Trophoblast cell (in vitro differentiated cells and primary cell): ENCODE measurements around the gene CUL2.
A peak's percentile ranks its signal among the peaks of the same experiment; 100 is the strongest.
"Not testable (repeated sequence)": the region's sequence is repeated elsewhere in the genome, so short reads cannot be mapped to it uniquely, and the experiment has no call there.

Source experiments
- DNase-seq, 2 donors: peaks; one replicate each; pipeline ENCODE4 v3.0.0-alpha.2; 2016
- H2AFZ ChIP-seq: 2 replicates; pipeline ENCODE4 v1.6.1; 2013; ENCODE audit warnings: low read length, moderate library complexity, mild to moderate bottlenecking; ENCODE audit not compliant: insufficient read depth, poor library complexity
- H2AK5ac ChIP-seq: 2 replicates; pipeline ENCODE4 v1.6.1; 2013; ENCODE audit warnings: mild to moderate bottlenecking, low read length
- H2BK120ac ChIP-seq: 2 replicates; pipeline ENCODE4 v1.6.1; 2013; ENCODE audit warnings: low read length, mild to moderate bottlenecking, moderate library complexity; ENCODE audit not compliant: insufficient read depth, poor library complexity
- H2BK12ac ChIP-seq: 2 replicates; pipeline ENCODE4 v1.6.1; 2013; ENCODE audit warnings: mild to moderate bottlenecking, low read length, moderate library complexity
- H2BK5ac ChIP-seq: 2 replicates; pipeline ENCODE4 v1.6.1; 2013; ENCODE audit warnings: low read length, low read depth, moderate library complexity, mild to moderate bottlenecking; ENCODE audit not compliant: poor library complexity
- H3K14ac ChIP-seq: 2 replicates; pipeline ENCODE4 v1.6.1; 2013; ENCODE audit warnings: mild to moderate bottlenecking, low read length
- H3K18ac ChIP-seq: 2 replicates; pipeline ENCODE4 v1.6.1; 2013; ENCODE audit warnings: mild to moderate bottlenecking, low read length
- H3K23ac ChIP-seq: 2 replicates; pipeline ENCODE4 v1.6.1; 2013; ENCODE audit warnings: low read length
- H3K27ac ChIP-seq: 2 replicates; pipeline ENCODE4 v1.5.1; 2013; ENCODE audit warnings: low read depth, mild to moderate bottlenecking, inconsistent platforms, low read length, moderate library complexity
- H3K27me3 ChIP-seq: 2 replicates; pipeline ENCODE4 v1.6.1; 2013; ENCODE audit warnings: inconsistent platforms, mild to moderate bottlenecking, low read length, moderate library complexity; ENCODE audit not compliant: insufficient read depth
- H3K36me3 ChIP-seq, 2 experiments: 1 replicate in 1 of 2; 2 replicates in 1 of 2; pipeline ENCODE4 v1.6.1; 2013; ENCODE audit warnings: low read length in 2 of 2, mild to moderate bottlenecking in 2 of 2, moderate library complexity in 1 of 2; ENCODE audit not compliant: insufficient read depth in 2 of 2, control insufficient read depth in 1 of 2
- H3K4ac ChIP-seq: 2 replicates; pipeline ENCODE4 v1.6.1; 2013; ENCODE audit warnings: low read depth, mild to moderate bottlenecking, low read length, moderate library complexity
- H3K4me1 ChIP-seq, 2 experiments: 1 replicate in 1 of 2; 2 replicates in 1 of 2; pipeline ENCODE4 v1.6.1; 2013; ENCODE audit warnings: low read length in 2 of 2, mild to moderate bottlenecking in 2 of 2, moderate library complexity in 1 of 2; ENCODE audit not compliant: insufficient read depth in 2 of 2, control insufficient read depth in 1 of 2
- H3K4me2 ChIP-seq: 2 replicates; pipeline ENCODE4 v1.6.1; 2013; ENCODE audit warnings: inconsistent platforms, mild to moderate bottlenecking, low read length, moderate library complexity
- H3K4me3 ChIP-seq: 2 replicates; pipeline ENCODE4 v1.5.1; 2013; ENCODE audit warnings: mild to moderate bottlenecking, low read depth, low read length, inconsistent platforms
- H3K79me1 ChIP-seq: one replicate; pipeline ENCODE4 v1.6.1; 2013; ENCODE audit warnings: low read length
- H3K79me2 ChIP-seq: 2 replicates; pipeline ENCODE4 v1.6.1; 2013; ENCODE audit warnings: low read length, mild to moderate bottlenecking; ENCODE audit not compliant: control insufficient read depth, insufficient read depth, poor library complexity
- H3K9ac ChIP-seq: 2 replicates; pipeline ENCODE4 v1.6.1; 2013; ENCODE audit warnings: mild to moderate bottlenecking, low read length
- H3K9me3 ChIP-seq: 2 replicates; pipeline ENCODE4 v1.6.1; 2013; ENCODE audit warnings: low read depth, mild to moderate bottlenecking, control low read depth, inconsistent platforms, low read length; ENCODE audit not compliant: insufficient read depth
- H4K12ac ChIP-seq: 2 replicates; pipeline ENCODE4 v1.6.1; 2013; ENCODE audit warnings: low read depth, mild to moderate bottlenecking, low read length, moderate library complexity
- H4K8ac ChIP-seq: 2 replicates; pipeline ENCODE4 v1.6.1; 2013; ENCODE audit warnings: low read depth, mild to moderate bottlenecking, low read length, moderate library complexity
- H4K91ac ChIP-seq: one replicate; pipeline ENCODE4 v1.6.1; 2013; ENCODE audit warnings: low read depth, mild to moderate bottlenecking, low read length, moderate library complexity
- WGBS: extraction: QIAGEN DNeasy Blood & Tissue Kit; methylation state at CpG from one replicate; pipeline ENCODE4 v1.1.7; 2013; ENCODE audit warnings: missing lambda C conversion rate; ENCODE audit not compliant: insufficient read length, insufficient coverage; ENCODE audit errors: extremely low coverage; 5-methylcytosine and 5-hydroxymethylcytosine counted together

The CUL2 gene

GRCh38 chr10:35050568-35050967 is 39.6 kb downstream of the CUL2 start:
- Histone ChIP-seq H3K4me1 (no peaks in the 10 kb centered on the region), H3K9me3 (no peaks in the 10 kb centered on the region), H4K91ac (no peak overlapping the region), H3K4me3 (no peak overlapping the region), H3K9ac (no peak overlapping the region), H2AK5ac (no peak overlapping the region), H3K27ac (no peak overlapping the region), H3K14ac (no peak overlapping the region), H4K12ac (no peak overlapping the region), H3K27me3 (no peaks in the 10 kb centered on the region), H3K4ac (no peak overlapping the region), H2BK12ac (no peak overlapping the region), H4K8ac (no peak overlapping the region), H3K36me3 (peaks cover 4 to 8% of the 10 kb centered on the region in 2 experiments), H2AFZ (no peak overlapping the region), H3K18ac (no peak overlapping the region), H3K4me2 (no peak overlapping the region), H3K79me1 (no peaks in the 10 kb centered on the region), H3K23ac (no peak overlapping the region), H2BK5ac (no peak overlapping the region), H3K79me2 (no peaks in the 10 kb centered on the region), H2BK120ac (no peak overlapping the region)
- DNase-seq, result no peak

GRCh38 chr10:35046074-35046473 is 44.1 kb downstream of the CUL2 start:
- Histone ChIP-seq H4K91ac (no peak overlapping the region), H2AK5ac (no peak overlapping the region), H3K4me1 (peaks cover 3% of the 10 kb centered on the region in 2 experiments), H3K9ac (no peak overlapping the region), H2AFZ (no peak overlapping the region), H3K18ac (no peak overlapping the region), H2BK5ac (no peak overlapping the region), H2BK120ac (no peak overlapping the region), H3K27ac (no peak overlapping the region), H3K79me1 (peaks cover 3% of the 10 kb centered on the region), H3K4me3 (no peak overlapping the region), H3K4ac (no peak overlapping the region), H3K4me2 (no peak overlapping the region), H3K79me2 (no peaks in the 10 kb centered on the region), H3K36me3 (peaks cover 9 to 15% of the 10 kb centered on the region in 2 experiments), H3K9me3 (no peaks in the 10 kb centered on the region), H4K8ac (no peak overlapping the region), H3K27me3 (no peaks in the 10 kb centered on the region), H4K12ac (no peak overlapping the region), H2BK12ac (no peak overlapping the region), H3K14ac (no peak overlapping the region), H3K23ac (no peak overlapping the region)
- peak in 1 of 2 donors; percentile 22 for DNase-seq
- WGBS, result no CpG with 5 or more reads among the region's 2 CpGs

DNA sequence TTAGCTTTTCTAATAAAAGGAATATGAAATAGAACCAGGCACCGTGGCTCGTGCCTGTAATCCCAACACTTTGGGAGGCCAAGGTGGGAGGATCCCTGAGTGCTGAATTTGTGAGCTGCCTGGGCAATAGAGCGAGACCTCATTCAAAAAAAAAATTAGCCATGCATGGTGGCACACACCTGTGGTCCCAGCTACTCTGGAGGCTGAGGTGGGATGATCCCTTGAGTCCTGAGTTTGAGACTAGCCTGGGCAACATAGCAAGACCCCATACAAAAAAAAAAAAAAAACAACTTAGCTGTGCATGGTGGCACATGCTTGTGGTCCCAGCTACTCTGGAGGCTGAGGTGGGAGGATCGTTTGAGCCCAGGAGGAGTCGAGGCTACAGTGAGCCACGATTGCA is 44.9 kb downstream of the CUL2 start:
- not testable (repeated sequence) for H3K4me3 ChIP-seq, H2AFZ ChIP-seq, H3K79me1 ChIP-seq, H3K9ac ChIP-seq, H3K14ac ChIP-seq, H2BK5ac ChIP-seq, H3K18ac ChIP-seq, H4K12ac ChIP-seq, H2BK12ac ChIP-seq, H4K91ac ChIP-seq, H4K8ac ChIP-seq, H2BK120ac ChIP-seq, H3K4me1 ChIP-seq, H2AK5ac ChIP-seq, H3K79me2 ChIP-seq, H3K4me2 ChIP-seq, DNase-seq, H3K27ac ChIP-seq, H3K4ac ChIP-seq, H3K27me3 ChIP-seq, H3K9me3 ChIP-seq, H3K23ac ChIP-seq
- no CpG with 5 or more reads among the region's 6 CpGs for WGBS
- H3K36me3 ChIP-seq, result peaks cover 14 to 19% of the 10 kb centered on the region in 2 experiments

GRCh38 chr10:35043796-35044344 is 46.3 kb downstream of the CUL2 start:
- no peak overlapping the region for H2BK120ac ChIP-seq

More at GRCh38 chr10:35043796-35044344, 46.3 kb downstream of the CUL2 start:
- no peak overlapping the region for H3K18ac ChIP-seq
- H3K4me1 ChIP-seq, result peaks cover 3 to 5% of the 10 kb centered on the region in 2 experiments
- no peak overlapping the region for H3K14ac ChIP-seq
- H2BK12ac ChIP-seq, result no peak overlapping the region
- no peak overlapping the region for H3K9ac ChIP-seq
- no peak overlapping the region for H4K91ac ChIP-seq
- no peak overlapping the region for H2AFZ ChIP-seq
- no peak overlapping the region for H2BK5ac ChIP-seq
- peaks cover 14 to 17% of the 10 kb centered on the region in 2 experiments for H3K36me3 ChIP-seq
- H3K23ac ChIP-seq, result no peak overlapping the region
- H3K4ac ChIP-seq, result no peak overlapping the region
- H3K4me3 ChIP-seq, result no peak overlapping the region
- no peak overlapping the region for H2AK5ac ChIP-seq
- no peak overlapping the region for H4K8ac ChIP-seq
- WGBS, result no CpG with 5 or more reads among the region's 4 CpGs
- H3K4me2 ChIP-seq, result no peak overlapping the region
- H4K12ac ChIP-seq, result no peak overlapping the region
- H3K27ac ChIP-seq, result no peak overlapping the region
- H3K9me3 ChIP-seq, result no peaks in the 10 kb centered on the region
- H3K79me2 ChIP-seq, result no peaks in the 10 kb centered on the region
- no peak for DNase-seq
- no peaks in the 10 kb centered on the region for H3K27me3 ChIP-seq
- H3K79me1 ChIP-seq, result peaks cover 3% of the 10 kb centered on the region
